Cortex of kidney (tissue), 1 donor: Measurements from ENCODE around the gene NFAT5.
"Not testable (repeated sequence)": the region's sequence is repeated elsewhere in the genome, so short reads cannot be mapped to it uniquely, and the experiment has no call there.

Source experiments
- DNase-seq: peaks from one replicate; lab custom pipeline; 2025; lab: John Stamatoyannopoulos, UW

The NFAT5 gene

DNA sequence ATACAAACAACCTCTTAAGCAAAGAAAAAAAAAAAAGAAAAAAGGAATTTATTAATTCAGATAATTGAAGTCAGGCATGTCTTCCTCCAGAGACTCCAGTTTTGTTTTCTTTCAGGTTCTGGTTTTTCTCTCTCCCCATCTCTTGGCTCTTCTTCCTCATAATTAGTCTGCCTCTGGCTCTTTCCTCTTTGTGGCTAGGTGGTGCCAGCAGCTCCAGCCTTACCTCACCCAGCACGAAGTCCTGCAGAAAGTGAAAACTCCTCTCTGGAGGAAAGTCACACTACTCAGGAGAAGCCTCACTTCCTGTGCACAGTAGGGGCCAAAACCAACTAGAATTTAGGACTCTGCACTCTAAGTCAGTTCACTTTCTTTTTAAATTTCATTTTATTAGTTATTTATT is 10.3 kb upstream of the NFAT5 start:
- no peak for DNase-seq

DNA sequence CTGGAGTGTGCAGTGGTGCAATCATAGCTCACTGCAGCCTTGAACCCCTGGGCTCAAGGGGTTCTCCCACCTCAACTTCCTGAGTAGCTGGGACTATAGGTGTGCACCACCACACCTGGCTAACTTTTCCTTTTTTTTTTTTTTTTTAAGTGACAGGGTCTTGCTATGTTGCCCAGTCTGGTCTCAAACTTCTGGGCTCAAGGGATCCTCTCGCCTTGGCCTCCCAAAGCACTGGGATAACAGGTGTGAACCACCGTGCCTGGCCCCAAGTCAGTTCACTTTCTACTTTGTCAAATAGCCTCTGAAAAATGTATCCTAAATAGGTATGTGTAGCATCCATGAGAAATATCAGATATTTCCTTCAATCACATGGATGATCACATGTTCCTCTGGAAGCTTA is 9.9 kb upstream of the NFAT5 start:
- no peak for DNase-seq

DNA sequence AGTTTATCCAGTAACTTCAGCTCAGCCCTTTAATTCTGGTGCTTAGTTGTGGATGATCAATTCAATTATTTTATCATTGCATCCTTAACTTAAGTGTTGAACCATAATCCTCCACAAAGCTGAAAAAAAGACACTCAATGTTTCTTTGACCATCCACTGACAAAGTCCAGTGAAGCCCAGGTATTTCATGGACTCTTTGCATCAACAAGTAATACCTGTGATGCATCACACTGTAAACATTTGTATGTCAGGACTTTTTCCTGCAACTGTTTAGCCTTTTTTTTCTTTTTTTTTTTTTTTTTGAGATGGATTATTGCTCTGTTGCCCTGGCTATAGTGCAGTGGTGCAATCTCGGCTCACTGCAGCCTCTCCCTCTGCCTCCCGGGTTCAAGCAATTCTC is 6.6 kb upstream of the NFAT5 start:
- DNase-seq, result no peak

DNA sequence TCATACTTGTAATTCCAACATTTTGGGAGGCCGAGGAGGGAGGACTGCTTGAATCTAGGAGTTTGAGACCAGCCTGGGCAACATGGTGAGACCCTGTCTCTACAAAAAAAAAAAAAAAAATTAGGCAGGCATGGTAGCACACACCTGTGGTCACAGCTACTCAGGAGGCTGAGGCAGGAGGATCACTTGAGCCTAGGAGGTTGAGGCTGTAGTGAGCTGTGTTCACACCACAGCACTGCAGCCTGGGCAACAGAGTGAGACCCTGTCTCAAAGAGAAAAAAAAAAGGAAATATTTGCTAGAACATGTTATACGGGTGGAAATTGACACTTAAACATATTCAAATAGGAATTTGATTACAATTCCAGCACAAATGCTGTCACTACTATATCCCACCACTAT is 4.4 kb upstream of the NFAT5 start:
- not testable (repeated sequence) for DNase-seq

DNA sequence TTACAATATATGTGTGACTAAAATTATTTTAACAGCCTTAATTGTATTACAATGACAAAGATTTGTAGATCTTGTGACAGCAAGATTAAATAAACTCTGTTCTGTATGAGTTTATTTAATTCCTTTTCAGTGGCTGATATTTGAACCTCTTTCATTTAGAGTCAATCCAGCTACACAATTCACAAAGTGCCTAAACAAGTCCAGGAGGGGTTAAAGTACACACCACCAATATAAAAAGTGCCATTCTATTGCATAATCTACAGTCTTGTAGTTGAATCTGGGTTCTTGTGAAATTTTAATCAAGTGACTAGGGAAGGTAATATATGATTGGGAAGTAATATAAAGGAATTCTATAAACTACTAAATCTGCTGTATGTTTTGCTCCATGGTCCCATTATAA is 3.9 kb upstream of the NFAT5 start:
- no peak for DNase-seq

DNA sequence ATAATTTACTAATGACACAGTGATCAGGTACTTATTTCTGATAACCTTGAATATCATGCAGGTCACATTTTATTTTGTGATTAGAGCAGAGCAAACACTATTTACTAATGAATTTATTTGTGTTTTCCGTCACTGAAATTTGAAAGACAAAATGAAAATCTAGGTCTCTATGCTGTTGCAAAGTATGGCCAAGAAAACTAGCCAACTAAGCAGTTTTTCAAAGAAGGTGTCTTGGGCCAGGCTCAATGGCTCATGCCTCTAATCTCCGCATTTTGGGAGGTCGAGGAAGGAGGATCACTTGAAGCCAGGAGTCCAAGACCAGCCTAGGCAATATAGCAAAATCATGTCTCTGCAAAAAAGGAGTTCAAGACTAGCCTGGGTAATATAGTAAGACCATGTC is 3.0 kb upstream of the NFAT5 start:
- DNase-seq, result no peak

DNA sequence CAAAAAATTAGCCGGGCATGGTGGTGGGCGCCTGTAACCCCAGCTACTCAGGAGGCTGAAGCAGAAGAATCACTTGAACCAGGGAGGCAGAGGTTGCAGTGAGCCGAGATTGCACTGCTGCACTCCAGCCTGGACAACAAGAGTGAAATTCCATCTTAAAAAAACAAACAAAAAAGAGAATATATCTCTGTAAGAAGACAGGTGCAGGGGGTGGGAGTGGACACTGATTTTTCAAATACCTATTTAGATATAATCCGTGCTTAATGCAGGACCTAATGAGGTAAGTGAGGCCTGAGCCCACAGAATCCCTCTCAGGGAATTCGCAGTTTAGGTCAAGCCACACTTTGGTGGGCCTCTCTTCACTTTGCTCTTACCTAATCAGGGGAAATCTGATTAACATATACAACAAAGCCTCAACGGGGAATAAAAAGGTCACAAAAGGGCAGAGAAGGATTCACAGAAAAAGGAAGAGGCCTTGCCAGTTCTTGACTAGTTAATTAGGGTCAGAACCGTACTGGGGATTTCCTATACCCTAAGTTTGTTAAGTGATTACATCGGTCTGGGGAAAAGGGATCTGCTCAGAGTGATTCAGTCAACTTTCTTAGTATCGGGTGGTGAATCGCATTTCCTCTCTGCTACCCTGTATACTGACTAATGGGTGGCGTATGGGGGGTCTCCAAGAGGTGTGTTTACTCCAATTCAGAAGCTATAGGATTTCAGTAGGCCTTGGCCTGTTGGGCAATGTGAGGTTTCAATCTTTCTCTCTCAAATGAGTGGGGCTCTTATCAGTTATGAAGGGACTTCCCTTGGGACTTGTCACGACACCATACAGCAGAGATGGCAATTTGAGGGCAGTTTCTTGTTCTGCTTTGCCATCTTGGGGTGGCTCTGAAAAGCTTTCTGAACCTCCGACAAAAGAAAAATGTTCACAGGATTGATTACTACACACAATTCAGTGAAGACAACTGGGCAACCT is 1.9 kb upstream of the NFAT5 start:
- no peak for DNase-seq

DNA sequence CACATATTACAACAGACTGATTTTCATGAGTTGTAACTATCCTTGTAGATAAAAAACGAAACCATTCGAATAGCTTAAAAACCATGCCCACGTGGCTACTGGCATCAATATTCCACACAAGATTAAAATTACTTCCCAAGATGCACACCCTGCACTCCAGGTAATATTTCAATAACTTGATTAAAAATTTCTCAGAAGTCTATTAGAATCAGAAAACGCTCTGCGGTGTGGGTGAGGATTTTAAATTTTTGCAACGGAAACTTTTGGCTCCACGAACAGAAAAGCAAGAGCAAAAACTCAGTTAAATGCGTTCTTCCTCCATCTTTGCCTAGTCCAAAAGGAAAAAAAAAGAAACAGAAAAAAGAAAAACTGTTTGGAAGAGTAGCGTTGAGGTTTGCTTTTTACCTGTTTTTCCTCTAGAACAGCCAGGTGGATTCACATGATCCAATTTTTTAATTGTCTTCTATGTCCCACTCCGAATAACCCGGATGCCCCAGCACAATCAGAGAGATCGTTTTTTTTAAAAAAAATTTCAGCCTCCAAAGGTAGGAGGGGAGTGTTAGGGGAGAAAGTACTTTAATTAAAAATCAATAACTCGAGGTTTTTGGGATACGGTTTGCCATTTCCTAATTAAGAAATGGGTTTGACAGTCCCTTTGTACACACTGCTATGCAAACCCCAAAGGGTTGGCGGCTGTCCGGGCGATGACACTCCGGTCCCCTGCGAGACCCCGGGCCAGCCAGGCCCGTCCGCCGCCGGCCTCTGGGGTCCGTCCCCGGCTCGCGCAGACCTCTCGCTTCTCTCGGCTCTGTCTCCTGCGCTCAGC is 708 bp upstream of the NFAT5 start:
- DNase-seq, result no peak

DNA sequence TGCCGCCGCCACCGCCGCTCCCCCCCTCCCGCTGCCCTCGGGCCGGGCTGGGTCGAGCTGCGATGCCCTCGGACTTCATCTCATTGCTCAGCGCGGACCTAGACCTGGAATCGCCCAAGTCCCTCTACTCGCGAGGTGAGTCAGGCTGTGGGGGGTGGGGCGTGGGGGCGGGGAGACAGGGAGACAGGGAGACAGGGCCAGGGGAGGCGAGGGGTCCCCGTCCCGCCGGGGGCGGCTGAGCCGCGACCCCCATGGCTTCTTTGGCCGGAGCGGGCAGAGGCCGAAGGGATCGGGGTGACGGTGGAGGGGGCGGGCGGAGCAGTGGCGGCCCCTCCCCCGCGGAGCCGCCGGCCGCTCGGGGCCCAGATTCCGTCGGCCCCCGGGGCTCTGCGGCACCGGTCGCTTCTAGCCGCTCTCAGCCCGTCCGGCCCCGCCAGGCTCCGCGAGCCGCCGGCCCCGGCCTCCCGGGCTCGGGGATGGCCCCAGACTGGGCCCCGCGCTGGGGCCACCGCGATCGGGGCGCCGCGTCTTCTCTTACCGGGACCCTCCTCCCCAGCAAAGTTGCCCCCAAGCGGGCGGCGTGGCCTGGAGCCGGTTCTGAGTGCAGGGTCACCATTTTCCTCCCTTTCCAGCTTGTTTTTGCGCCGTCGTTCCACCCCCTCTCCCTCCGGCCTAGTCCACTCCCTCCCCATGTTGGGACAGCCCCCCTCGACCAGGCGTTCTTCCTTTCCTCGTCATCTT is 644 bp downstream of the NFAT5 start:
- DNase-seq, result no peak

DNA sequence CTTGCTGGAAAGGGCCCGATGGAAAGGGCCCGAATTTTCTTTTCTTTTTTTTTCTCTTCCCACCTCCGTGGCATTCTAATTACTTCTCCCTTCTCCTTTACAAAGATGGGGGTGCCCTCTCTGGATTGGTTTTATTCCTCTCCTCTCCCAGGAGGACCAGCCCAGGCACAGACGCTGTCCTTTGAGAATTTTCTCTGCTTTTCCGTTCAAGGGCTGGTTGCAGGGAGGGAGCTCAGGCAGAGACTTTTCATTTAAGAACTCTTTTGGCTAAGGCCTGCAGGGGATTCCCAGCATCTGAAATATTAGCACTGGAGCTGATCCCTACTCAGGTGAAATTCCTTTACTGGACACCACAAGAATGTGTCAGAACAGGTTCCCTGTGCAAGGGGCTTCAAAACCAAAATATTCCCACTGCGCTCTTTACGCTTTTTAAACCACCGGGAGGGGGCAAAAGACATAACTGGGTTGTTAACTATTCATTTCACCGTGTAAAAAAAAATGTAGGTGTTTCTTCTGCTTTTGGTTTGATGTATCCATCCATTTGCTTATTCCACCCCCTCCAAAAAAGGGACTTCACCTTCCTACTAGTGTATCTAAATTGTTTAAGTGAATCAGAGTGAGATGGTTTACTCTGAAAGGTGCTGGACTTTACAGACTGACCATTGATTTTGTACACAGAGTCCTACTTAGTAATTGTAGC is 1.4 kb downstream of the NFAT5 start:
- no peak for DNase-seq

DNA sequence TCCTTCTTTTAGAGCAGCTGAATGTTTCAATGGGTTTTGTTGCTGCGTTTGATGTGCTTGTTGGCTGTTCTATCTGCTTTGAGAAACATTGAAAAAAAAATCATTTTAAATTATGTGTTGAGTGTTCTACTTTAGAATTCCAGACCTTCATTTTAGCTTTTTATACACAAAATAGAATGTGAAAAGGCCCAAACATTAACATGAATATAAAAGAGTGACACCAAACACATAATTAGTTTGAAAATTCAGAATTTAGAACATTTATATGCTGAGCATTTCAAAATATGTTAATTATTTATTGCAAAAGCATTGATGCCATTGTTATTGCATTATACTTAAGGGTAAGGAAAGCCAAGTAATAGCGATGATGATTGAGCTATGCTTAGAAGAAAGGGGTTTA is 2.9 kb downstream of the NFAT5 start:
- no peak for DNase-seq

DNA sequence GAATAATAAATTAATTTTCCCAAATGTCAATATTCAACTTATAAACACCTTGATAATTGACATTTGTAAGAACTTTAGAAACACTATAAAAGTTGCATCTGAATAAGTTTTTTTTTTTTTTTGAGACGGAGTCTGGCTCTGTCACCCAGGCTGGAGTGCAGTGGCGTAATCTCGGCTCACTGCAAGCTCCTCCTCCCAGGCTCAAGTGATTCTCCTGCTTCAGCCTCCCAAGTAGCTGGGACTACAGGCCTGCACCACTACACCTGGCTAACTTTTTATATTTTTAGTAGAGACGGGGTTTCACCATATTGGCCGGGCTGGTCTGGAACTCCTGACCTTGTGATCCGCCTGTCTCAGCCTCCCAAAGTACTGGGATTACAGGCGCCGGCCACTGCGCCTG is 13.0 kb downstream of the NFAT5 start:
- not testable (repeated sequence) for DNase-seq

DNA sequence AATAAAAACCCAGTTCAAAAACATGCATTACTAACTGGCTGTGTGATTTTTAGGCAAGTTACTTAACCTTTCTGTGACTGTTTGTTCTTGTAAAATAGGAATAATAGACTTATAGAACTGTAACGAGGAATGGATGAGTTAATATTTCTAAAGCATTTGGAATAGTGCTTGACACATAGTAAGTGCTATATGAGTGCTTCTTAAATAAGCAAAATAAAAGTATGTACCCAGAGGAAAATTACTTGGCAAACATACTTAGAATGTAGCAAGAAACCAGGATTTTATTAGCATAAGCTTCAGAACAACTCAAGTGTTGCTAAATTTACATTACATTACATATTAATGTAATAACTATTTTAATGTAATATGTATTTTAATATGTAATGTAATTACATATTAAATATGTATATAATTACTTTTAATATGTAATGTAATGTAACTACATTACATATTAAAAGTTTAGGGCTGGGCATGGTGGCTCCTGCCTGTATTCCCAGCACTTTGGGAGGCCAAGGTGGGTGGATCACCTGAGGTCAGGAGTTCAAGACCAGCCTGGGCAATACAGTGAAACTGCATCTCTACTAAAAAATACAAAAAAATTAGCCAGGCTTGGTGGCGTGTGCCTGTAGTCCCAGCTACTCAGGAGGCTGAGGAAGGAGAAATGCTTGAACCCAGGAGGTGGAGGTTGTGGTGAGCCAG is 14.2 kb downstream of the NFAT5 start:
- no peak for DNase-seq

DNA sequence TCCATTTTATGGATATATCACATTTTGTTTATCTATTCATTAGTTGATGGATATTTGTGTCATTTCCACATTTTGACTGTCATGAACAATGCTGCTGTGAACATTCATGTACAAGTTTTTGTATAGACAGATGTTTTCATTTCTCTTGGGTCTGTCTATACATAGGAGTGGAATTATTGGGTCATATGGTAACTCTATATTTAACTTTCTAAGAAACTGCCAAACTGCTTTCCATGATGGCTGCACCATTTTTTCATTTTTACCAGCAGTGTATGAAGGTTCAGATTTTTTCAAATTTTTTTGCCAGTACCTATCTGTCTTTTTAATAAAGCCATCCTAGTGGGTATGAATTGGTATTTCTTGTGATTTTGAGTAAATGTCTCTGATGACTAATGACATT is 15.5 kb downstream of the NFAT5 start:
- no peak for DNase-seq

DNA sequence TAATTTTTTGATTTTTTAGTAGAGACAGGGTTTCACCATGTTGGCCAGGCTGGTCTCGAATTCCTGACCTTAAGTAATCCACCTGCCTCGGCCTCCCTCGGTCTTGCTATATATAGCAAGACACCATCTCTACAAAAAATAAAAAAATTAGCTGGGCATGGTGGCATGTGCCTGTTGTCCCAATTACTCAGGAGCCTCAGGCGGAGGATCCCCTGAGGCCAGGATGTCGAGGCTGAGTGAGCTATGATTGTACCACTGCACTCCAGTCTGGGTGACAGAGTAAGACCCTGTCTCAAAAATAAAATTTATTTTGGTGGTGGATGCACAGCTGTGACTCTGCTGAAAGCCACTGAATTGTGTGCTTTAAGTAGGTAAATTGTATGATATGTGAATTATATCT is 18.7 kb downstream of the NFAT5 start:
- DNase-seq, result not testable (repeated sequence)

DNA sequence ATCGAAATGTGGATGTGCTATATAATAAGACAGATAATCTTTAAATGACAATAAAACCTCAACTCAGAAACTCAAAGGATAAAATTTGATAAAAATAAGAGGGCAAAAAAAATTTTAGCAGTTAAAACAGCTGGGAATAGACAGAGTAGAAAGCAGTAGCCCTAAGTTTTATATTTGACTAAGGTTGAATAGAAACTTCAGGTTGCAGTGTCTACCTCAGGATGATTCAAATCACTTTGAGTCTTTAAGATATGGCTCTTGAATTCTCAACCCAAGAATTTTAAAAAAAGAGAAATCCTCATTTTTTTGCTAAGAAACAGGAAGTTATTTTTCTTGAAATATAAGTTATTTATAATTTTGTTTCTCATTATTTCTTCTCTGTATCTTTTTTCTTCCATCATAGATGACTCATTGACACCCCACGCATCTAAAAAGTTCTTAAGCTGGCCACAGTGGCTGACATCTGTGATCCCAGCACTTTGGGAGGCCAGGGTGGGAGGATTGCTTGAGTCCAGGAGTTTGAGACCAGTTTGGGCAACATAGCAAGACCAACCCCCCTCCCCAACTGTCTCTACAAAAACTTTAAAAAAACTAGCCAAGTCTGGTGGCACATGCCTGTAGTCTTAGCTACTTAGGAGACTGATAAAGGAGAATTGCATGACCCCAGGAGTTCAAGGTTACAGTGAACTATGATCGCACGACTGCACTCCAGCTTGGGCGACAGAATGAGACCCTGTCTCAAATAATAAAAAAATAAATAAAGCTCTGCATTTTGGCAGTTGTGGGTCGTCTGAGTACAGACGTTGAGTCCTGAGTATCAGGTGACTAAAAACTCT is 23.9 kb downstream of the NFAT5 start:
- no peak for DNase-seq

DNA sequence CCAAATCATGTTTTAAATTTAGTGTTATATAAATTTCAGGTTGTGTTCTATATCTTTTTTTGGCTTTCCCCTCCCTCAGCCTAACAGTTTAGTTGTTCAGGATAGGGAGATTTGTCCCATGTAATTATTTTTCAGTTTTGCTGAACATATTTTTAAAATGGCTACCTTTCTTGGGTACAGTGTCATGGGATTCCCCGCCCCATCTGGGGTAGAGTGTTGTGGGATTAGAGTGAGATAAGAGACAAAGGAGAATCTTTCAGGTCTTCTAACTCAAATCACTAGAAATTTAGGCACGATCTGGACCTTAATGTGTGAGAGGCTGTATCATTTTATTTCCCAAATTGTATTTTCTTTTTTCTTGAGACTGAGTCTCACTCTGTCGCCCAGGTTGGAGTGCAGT is 24.8 kb downstream of the NFAT5 start:
- DNase-seq, result no peak

DNA sequence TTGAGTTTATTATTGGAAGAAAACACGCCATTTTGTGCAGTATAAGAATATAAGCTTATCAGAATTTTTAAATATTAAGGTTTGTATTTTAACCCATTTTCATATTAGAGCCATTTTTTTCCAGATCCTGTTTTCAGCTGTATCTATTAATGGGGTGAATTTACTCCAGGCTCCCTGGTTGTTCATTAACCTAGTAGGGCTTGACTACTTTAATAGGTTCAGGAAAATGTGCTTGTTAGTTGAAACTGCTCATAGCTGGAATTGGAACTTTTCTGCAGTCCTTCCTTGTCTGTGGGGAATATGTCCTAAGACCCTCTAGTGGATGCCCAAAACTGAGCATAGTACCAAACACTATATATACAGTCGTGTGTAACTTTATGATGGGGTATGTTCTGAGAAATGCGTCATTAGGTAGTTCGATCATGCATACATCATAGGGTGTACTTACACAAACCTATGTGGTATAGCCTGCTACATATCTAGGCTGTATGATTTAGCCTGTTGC is 28.0 kb downstream of the NFAT5 start:
- no peak for DNase-seq

DNA sequence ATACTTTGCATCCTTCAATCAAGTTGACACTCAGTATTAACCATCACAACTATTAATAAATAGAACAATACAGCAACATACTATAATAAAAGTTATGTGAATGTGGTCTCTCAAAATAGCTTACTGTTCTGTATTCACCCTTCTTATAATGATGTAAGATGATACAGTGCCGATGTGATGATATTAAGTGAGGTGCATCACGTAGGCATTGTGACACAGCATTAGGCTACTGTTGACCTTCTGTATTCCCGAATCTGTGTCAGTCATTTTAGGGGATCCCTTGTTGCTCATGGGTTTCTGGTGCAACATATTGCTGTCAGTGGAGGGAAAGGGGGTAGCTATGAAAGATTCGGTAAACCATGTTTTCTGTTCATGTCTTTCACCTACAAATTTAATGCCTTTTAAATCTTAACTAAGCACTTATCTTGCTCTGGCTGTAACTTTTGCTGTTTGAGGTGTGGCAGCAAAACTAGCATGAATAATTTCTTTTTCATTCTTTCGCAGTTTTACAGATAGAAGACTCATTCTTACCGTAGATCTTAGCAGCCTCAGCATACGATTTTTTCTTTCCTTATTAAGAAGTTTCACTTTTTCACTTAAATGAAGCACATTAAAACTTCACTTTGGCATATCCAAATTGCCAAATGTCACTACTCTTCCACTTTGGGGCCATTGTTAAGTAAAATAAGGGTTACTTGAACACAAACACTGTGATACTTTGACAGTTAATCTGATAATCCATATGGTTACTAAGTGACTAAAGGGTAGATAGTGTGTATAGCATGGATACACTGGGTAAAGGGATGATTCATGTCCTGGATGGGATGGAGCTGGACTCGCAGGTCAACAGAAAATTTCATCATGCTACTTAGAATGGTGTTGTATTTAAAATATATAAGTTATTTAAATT is 29.6 kb downstream of the NFAT5 start:
- no peak for DNase-seq
